ENCODE measurements around the gene SYK.

DNA sequence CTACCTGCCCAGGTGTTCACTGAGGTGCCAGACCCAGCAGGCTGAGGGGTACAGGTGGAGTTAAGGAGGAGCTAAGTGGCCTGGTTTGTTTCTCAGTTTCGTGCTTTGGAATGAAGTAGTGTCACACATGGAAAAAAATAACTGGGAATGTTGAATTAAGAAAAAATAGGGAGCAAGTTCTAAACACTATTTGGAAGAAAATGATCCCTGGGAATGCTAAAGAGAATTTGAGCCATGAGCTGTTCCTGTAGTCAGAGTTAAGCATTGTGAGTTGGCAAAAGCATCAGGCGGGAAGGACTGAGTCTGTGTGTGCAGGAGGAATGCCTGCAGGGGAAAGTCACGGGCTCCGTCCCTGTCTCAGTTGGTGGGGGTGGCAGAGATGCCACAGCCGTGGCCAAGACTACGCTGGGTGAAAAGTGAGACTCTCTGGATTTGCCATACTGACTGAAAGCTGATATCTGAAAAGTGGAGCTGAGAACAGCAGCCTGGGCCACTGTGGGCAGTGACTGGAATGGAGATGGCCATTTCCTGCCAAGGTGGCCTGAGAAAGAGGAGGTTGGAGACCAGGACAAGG, 37.0 kb downstream of the SYK start:
- TF ChIP-seq POLR2A (IDR thresholded peaks at IDR 0.05; ENCODE audit: low read depth): no peak
- TF ChIP-seq, protein P1, sequence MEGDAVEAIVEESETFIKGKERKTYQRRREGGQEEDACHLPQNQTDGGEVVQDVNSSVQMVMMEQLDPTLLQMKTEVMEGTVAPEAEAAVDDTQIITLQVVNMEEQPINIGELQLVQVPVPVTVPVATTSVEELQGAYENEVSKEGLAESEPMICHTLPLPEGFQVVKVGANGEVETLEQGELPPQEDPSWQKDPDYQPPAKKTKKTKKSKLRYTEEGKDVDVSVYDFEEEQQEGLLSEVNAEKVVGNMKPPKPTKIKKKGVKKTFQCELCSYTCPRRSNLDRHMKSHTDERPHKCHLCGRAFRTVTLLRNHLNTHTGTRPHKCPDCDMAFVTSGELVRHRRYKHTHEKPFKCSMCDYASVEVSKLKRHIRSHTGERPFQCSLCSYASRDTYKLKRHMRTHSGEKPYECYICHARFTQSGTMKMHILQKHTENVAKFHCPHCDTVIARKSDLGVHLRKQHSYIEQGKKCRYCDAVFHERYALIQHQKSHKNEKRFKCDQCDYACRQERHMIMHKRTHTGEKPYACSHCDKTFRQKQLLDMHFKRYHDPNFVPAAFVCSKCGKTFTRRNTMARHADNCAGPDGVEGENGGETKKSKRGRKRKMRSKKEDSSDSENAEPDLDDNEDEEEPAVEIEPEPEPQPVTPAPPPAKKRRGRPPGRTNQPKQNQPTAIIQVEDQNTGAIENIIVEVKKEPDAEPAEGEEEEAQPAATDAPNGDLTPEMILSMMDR (IDR thresholded peaks at IDR 0.05): no peak
